ENCODE data around the gene ZNF420.

ZNF420 gene

GRCh38 chr19:37136111-37136510, 57.9 kb downstream of the ZNF420 start:
- no peak for TF ChIP-seq CTCF (IDR thresholded peaks at IDR 0.05; ENCODE audit: borderline replicate concordance, control extremely low read depth, extremely low read depth, insufficient read depth, missing control alignments)
- in situ Hi-C loops (cut with MboI; ENCODE audit: low sequenced_read_pairs, unreplicated experiment) = no loop called here
- DNase-seq (ENCODE audit: low spot score) = no peak

GRCh38 chr19:37148214-37148613, 70.0 kb downstream of the ZNF420 start:
- TF ChIP-seq CTCF (IDR thresholded peaks at IDR 0.05; ENCODE audit: borderline replicate concordance, control extremely low read depth, extremely low read depth, insufficient read depth, missing control alignments) = no peak
- no peak for DNase-seq (ENCODE audit: low spot score)
- in situ Hi-C loops (cut with MboI; ENCODE audit: low sequenced_read_pairs, unreplicated experiment) = no loop called here

- DNase-seq (ENCODE audit: low spot score) = no peak
- in situ Hi-C loops (cut with MboI; ENCODE audit: low sequenced_read_pairs, unreplicated experiment) = no loop called here
- no peak for TF ChIP-seq CTCF (IDR thresholded peaks at IDR 0.05; ENCODE audit: borderline replicate concordance, control extremely low read depth, extremely low read depth, insufficient read depth, missing control alignments)
These were observed 81.9 kb downstream of the ZNF420 start for GRCh38 chr19:37160153-37160552.

DNA sequence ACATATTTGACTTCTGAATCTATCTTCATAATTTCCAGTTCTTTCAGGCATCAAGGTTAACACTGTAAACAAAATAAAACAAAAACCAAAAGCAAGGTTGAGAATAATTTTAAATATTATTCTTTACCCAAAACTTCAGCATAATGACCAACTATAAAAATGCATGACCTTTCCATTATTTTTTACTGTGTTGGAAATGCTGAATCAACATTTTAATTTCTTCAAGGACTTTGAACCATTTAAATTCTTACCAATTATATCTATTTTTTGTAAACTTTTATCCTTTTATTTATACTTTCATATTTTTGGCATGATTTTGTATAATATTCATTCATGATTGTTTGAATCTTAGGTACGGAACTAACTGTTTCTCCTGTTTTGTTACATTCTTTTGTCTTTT, 87.4 kb downstream of the ZNF420 start:
- in situ Hi-C loops (cut with MboI; ENCODE audit: low sequenced_read_pairs, unreplicated experiment) = no loop called here
- no peak for TF ChIP-seq CTCF (IDR thresholded peaks at IDR 0.05; ENCODE audit: borderline replicate concordance, control extremely low read depth, extremely low read depth, insufficient read depth, missing control alignments)
- DNase-seq (ENCODE audit: low spot score) = no peak

DNA sequence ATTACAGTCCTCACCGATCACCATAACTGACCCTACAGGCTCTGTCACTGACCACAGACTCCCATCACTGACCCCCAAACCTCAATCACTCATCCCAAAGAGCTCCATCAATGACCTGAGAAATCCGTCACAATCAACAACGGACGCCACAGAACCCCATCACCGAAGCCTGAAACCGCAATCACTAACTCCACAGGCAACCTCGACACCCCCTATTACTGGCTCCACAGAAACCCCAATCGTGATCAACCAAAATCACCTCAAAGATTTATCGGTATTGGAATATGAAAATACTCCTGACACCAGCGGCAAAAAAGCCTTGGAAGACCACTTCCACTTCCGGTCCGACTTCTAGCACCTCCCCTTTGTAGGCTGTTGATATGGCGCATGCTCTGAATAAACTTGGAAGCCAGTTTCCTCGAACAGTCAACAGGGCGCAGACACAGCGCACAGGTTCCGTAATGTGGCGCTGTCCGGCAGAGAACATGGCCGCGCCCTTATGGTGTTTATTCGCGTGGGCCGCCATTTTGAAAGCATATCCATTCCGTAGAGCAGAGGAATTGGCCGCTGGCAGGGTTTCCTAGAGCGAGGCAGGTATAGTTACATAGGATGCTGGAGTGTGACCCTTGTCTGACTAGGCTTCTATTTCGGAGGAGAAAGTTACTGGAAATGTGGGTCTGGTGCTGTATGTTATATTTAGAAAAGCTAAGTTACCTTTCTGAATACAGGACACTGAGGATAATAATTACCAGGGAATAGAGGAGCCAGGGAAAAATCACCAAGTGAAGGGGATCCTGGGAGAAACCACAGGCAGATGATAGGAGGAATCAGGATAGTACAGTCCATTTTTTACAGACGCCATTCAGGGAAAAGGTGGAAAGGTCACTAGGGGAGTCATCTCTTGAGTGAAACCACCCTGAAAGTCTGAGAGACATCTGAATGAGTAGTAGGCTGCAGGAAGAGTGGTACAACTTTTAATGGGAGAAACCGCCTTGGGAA, 94.4 kb downstream of the ZNF420 start, which contains the start of gene ZNF585A:
Gene ZNF585A, minus strand, starts transcription at position 328 of the 999 bp plus-strand sequence. CDS start 2,785 bp downstream, outside the sequence.
- no peak for TF ChIP-seq CTCF (IDR thresholded peaks at IDR 0.05; ENCODE audit: borderline replicate concordance, control extremely low read depth, extremely low read depth, insufficient read depth, missing control alignments)
- DNase-seq (ENCODE audit: low spot score) = peak; percentile 82
- in situ Hi-C loops (cut with MboI; ENCODE audit: low sequenced_read_pairs, unreplicated experiment) = no loop called here

Measured in GM13976 (cell line).